Neural cell (in vitro differentiated cells): Measurements from ENCODE around the gene RUFY3.

Experiments used
- EP300 ChIP-seq: fragments of 450-650 bp; conservative IDR thresholded peaks from 2 replicates; pipeline ENCODE4 v1.6.1; 2014; ENCODE audit warnings: antibody characterized with exemption, mild to moderate bottlenecking, moderate library complexity; ENCODE audit not compliant: poor library complexity, severe bottlenecking
- TF ChIP-seq, protein P1 (sequence below): fragments of 450-650 bp; IDR thresholded peaks from 2 replicates; pipeline ENCODE4 v1.5.1; 2014; ENCODE audit warnings: antibody characterized with exemption, mild to moderate bottlenecking, moderate library complexity; ENCODE audit not compliant: poor library complexity, severe bottlenecking

DNA sequence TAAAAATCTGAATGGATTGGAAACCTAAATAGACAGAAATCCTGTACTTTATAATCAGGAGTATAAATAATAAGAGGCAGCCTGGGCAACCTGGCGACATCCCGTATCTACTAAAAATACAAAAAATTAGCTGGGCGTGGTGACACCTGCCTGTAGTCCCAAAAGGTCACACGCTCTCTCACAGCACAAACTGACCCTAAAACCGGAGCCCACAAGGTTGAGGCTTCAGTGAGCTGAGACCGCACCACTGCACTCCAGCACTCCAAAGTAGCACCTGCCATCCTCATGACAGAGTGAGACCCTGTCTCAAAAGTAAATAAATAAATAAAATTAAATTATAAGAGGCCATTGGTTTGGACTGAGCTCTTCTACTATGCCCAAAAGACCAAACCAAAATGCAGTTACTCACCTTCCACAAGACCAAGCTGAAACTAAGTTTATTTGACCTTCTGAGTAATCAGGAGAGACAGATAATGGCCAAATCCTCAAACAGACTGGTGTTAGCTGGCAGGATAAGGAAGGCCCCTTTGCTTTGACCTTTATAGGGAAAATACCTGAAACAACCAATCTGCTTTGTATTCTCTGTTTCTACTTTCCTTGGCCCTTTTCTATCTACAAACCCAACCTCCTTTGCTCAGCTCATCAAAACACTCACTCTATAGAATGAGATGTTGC lies 121.1 kb downstream of the RUFY3 start:
- TF ChIP-seq, protein P1, sequence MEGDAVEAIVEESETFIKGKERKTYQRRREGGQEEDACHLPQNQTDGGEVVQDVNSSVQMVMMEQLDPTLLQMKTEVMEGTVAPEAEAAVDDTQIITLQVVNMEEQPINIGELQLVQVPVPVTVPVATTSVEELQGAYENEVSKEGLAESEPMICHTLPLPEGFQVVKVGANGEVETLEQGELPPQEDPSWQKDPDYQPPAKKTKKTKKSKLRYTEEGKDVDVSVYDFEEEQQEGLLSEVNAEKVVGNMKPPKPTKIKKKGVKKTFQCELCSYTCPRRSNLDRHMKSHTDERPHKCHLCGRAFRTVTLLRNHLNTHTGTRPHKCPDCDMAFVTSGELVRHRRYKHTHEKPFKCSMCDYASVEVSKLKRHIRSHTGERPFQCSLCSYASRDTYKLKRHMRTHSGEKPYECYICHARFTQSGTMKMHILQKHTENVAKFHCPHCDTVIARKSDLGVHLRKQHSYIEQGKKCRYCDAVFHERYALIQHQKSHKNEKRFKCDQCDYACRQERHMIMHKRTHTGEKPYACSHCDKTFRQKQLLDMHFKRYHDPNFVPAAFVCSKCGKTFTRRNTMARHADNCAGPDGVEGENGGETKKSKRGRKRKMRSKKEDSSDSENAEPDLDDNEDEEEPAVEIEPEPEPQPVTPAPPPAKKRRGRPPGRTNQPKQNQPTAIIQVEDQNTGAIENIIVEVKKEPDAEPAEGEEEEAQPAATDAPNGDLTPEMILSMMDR = no peak
- no peak for TF ChIP-seq EP300
